Left hindlimb (tissue), 1 donor: ENCODE results near the gene EIF4G3.
"Not testable (repeated sequence)": the region's sequence is repeated elsewhere in the genome, so short reads cannot be mapped to it uniquely, and the experiment has no call there.

Experiments
- DNase-seq: peaks from one replicate; pipeline ENCODE4 v3.0.0-alpha.2; 2018

The EIF4G3 gene

GRCh38 chr1:21099034-21099868 lies 77.4 kb downstream of the EIF4G3 start:
- no peak for DNase-seq

- no peak for DNase-seq
These were observed 78.3 kb downstream of the EIF4G3 start for GRCh38 chr1:21098186-21098915.

GRCh38 chr1:21097729-21098128 lies 79.0 kb downstream of the EIF4G3 start:
- DNase-seq, result no peak

- no peak for DNase-seq
These were observed 80.7 kb downstream of the EIF4G3 start for GRCh38 chr1:21095976-21096375.

- not testable (repeated sequence) for DNase-seq
These were observed 82.4 kb downstream of the EIF4G3 start for GRCh38 chr1:21094282-21094681.

- not testable (repeated sequence) for DNase-seq
These were observed 83.3 kb downstream of the EIF4G3 start for GRCh38 chr1:21093271-21093958.

GRCh38 chr1:21092545-21092944 lies 84.2 kb downstream of the EIF4G3 start:
- DNase-seq, result not testable (repeated sequence)

- DNase-seq, result not testable (repeated sequence)
These were observed 85.5 kb downstream of the EIF4G3 start for GRCh38 chr1:21091053-21091690.

GRCh38 chr1:21090463-21090862 lies 86.2 kb downstream of the EIF4G3 start:
- no peak for DNase-seq

GRCh38 chr1:21089731-21090130 lies 87.0 kb downstream of the EIF4G3 start:
- DNase-seq, result no peak

GRCh38 chr1:21089299-21089698 lies 87.4 kb downstream of the EIF4G3 start:
- DNase-seq, result no peak

- DNase-seq, result no peak
These were observed 92.4 kb downstream of the EIF4G3 start for GRCh38 chr1:21084111-21084810.

GRCh38 chr1:21082073-21082472 lies 94.6 kb downstream of the EIF4G3 start:
- DNase-seq, result no peak

GRCh38 chr1:21077085-21077484 lies 99.6 kb downstream of the EIF4G3 start:
- DNase-seq, result no peak

- DNase-seq, result no peak
These were observed 104.0 kb downstream of the EIF4G3 start for GRCh38 chr1:21072721-21073120.

- DNase-seq, result no peak
These were observed 107.1 kb downstream of the EIF4G3 start for GRCh38 chr1:21069549-21069948.

GRCh38 chr1:21068937-21069336 lies 107.8 kb downstream of the EIF4G3 start:
- no peak for DNase-seq

GRCh38 chr1:21067551-21068227 lies 109.0 kb downstream of the EIF4G3 start:
- DNase-seq, result no peak

GRCh38 chr1:21066356-21067012 lies 110.2 kb downstream of the EIF4G3 start:
- DNase-seq, result no peak

- no peak for DNase-seq
These were observed 110.8 kb downstream of the EIF4G3 start for GRCh38 chr1:21065851-21066250.

- no peak for DNase-seq
These were observed 112.6 kb downstream of the EIF4G3 start for GRCh38 chr1:21064057-21064456.
